Stimulated activated CD8-positive, alpha-beta memory T cell treated with anti-CD3 and anti-CD28 coated beads, Interleukin-12 subunit alpha, Interleukin-12 subunit beta, amount 100 ng/mL, for 4 hours (primary cell): Measurements from ENCODE around the gene IKBKE.
A peak's percentile ranks its signal among the peaks of the same experiment; 100 is the strongest.

Experiments used
- DNase-seq: peaks from one replicate; pipeline ENCODE4 v3.0.0-alpha.2; 2020; ENCODE audit warnings: low read depth

The IKBKE gene

DNA sequence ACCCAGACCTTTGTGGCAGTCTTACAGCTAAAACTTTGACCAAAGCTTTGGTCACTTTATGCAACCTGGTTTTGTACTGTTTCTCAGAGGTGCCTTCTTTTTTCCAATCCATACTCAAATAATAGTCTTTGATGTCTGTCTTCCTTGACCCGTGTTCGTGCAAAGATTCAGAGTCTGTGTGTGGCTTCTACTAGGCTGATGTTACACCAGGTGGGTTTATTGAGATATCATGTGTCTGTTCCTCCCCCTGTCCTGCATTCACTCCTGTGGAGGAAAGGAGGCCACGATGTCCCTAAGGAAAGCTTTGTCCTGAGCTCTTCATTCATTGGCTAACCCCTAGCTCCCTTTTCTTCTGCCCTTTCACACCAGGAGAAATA, 15.0 kb upstream of the IKBKE start:
- no peak for DNase-seq

DNA sequence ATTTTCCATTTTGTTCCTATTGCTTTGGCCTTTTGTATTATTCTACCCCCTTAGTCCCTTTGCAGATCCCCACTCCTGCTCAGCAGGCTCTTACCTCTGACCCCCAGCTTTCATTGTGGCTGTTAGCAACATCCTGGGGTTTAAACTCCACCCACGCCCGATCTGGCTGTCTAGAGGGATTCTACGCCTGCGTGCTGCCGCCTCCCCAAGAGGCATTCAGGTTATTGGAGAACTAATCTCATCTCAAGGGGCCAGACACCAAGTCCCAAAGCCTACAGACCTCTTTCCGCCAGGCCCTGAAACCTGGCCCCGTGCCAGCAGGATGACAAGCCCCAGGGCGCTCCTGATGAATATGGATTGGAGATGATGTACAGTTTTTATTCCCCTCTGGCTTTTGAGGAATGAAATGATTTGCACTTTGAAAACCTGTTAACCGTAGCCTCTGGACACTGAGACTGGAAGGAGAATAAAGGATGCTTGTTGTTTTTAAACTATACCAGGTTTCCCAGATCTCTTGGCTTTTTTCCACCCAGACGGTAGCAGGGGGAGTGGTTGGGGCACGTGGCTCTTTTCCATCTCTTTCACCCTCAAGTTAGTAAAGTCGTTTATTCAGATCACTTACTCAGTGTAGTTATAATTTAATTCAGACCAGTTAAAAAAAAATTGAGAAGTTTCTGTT, 14.5 kb upstream of the IKBKE start:
- DNase-seq: no peak

- no peak for DNase-seq
Measured at GRCh38 chr1:206456577-206457370, 13.5 kb upstream of the IKBKE start.

DNA sequence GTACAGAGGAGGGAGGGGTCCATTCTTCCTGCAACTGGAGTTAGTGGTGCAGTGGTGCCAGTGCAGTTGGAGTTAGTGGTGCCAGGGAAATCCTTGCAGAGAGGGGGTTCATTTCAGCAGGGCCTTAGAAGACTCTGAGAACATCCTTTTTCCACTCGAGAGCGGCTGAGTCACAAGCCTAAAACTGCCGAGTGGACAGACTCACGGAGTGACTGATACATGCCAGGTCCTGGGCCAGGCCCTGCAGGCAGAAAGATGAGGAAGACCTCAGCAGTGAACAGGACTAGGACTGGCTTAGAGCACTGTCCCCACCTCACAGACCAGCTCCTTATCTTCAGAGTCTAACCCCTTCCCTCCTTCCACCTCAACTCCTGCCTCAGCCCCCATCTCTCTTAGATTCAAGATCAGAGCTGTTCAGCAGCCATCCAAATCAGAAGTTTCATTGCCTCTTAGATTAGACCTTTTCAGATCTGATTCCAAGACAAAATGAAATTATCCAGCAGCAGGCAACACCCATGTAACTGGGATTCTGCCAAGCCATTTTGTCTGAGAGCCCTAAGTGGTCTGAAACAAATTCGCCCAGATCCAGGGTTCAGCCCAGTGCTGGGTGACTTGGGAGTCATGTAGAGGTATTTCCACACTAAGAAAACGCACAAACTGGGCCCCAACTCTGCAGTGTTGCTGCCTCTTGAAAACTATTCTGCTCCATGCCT, 12.7 kb upstream of the IKBKE start:
- no peak for DNase-seq

- no peak for DNase-seq
Measured at GRCh38 chr1:206459703-206460102, 10.6 kb upstream of the IKBKE start.

GRCh38 chr1:206460836-206461426, 9.3 kb upstream of the IKBKE start:
- no peak for DNase-seq

DNA sequence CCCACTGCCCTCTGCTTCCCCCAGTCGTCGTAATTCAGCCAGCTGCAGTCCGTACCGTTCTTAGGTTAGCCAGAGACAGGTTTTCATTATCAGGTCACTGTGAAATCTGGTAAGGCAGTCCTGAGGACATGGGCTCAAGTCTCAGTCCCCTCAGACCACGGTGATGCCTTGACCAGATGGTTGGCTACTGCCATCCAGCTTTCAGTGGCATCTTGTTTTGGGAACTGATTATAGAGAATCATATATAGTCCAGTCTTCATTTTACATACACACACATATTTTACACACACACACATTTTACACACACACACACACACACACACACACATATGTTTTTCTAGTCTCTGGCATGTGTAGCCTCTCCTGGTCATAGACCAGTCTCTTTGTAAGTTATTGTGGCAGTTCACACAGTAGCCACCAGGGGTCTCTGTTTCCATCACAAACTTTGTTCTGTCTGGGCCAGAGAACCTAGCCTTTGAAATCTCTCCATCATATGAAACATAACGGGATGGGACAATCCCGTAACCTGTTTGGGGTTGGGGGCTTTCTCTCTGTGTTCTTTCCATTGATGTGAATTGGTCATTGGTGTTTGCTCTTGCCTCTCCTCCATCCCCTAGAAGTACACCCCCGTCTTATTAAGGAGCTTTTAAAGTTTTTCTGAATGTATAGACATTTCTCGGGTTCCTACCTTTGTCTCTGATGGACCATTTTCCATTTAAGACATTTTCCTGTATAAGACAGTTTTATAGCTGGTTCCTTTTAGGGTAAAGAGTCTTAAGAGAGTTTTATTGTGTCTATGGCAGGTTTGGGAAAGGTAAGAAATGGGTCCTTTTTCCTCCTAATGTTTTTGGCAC, 8.4 kb upstream of the IKBKE start:
- peak; percentile 32 for DNase-seq

- DNase-seq: no peak
Measured at GRCh38 chr1:206463137-206463536, 7.1 kb upstream of the IKBKE start.

DNA sequence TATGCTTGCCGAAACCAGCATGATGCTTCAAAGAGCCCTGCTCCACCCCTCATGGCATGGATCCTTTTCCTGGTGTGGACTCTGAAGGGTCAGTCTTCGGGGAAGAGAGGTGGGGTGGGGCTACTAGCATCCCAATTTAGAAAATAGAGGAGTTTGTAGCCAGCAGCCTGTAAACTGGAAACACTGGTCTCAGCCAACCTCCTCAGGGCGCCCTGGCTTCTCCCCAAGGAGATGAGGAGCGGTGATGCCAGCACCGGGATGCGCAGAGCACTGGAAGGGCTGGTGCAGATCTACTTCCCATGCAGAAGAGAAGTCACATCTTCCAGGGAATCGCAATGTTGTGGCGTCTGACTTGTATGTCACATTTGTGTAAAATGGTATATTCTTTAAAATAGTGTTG, 6.4 kb upstream of the IKBKE start:
- DNase-seq: no peak

DNA sequence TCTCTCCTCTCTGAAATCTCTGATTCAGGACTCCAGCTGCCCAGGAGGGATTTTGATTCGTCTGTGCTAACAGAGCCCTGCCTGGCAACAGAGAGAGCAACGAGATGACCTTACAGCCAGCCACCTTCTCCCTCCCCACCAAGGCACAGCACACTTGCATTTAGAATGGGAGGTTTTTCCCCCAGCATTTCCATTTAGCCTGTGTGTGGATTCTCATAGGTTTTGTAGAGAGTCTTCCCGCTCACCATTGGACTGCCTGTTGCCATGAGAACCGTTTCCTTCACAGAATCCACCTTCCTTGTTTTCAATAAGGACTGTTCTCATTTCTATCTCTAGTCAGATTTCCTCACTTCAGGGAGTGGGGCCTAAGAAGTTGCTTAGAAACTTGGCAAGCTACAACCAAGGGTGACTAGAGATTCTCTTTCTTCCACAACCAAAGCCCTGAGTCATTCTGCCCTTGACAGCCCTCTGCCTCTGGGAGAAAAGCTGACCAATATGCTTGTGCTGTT, 5.8 kb upstream of the IKBKE start:
- no peak for DNase-seq

DNA sequence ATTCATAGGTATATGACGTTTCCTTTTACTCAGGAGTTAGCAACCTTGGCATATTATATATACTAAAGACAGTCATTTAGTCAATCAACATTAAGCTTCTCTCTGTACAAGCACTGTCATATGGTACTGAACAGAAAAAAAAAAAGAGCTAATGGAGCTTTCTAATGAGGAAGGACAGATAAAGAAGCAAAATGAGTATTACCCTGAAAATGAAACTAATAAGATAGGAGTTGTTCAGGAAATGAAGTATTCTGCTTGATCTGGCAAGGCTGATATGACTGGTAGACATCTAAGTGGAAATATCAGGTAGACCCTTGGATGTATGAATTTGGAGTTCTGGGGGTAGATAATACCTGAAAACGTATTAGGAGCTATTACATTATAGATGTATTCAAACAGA, 4.3 kb upstream of the IKBKE start:
- no peak for DNase-seq

DNA sequence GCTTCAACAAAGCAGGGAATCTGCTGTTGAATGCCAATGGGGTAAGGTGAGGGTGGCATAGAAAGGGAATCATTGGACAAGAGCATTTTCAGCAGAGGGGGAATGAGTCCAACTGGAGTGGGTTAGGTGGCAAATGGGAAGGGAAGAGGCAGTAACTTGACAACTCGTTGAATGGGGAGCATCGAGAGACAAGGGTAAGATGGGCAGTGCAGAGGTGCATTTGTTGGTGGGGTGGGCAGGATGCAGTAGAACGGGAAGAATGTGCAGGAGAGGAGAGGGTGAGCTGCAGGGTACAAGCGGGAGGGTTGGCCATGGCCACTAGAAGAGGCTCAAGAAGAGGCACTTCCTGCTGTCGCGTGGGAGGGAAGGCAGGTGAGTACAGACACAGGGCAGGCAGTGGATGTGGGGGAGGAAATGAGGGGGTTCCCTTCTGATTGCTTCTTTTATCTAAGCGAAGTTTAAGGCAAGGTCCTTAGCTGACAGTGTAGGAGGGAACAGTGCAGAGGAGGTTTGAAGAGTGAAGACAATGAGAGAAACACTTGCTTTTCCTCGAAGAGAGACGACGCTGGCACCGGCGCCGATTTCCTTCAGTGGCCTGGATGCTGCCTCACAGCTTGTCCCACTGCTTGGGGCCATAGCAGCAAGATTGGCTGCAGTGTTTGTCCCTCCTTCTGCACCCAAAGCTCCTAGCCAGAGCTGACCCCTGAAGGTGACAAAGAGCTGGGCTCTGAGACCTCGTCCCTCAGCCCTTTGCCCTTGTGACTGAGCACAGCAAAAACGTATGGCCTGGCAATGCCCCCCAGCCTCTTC, 3.2 kb upstream of the IKBKE start:
- DNase-seq: no peak

GRCh38 chr1:206467915-206468314, 2.4 kb upstream of the IKBKE start:
- no peak for DNase-seq

GRCh38 chr1:206468571-206468970, 1.7 kb upstream of the IKBKE start:
- DNase-seq: no peak

GRCh38 chr1:206469411-206469932, 804 bp upstream of the IKBKE start:
- no peak for DNase-seq

GRCh38 chr1:206470692-206471414, 577 bp downstream of the IKBKE start:
- peak; percentile 23 for DNase-seq

DNA sequence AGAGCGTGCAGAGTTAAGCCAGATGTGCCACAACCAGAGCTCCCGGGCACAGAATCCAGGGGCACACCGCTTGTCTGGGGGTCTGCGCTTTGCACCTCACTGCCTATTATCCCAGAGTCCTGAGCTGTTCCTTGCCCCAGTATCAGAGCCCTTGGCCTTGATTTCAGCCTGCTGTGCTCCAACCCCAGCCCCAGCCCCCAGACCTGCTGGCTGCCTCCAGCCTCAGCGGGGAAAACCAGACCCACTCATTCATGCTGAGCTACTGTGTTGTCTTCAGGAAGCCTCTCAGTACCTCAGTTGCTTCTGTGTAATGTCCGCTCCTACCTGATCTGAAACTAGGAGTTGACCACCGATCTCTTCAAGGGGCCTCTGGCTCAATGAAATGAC, 1.1 kb downstream of the IKBKE start:
- no peak for DNase-seq

GRCh38 chr1:206472024-206472423, 1.7 kb downstream of the IKBKE start:
- no peak for DNase-seq

DNA sequence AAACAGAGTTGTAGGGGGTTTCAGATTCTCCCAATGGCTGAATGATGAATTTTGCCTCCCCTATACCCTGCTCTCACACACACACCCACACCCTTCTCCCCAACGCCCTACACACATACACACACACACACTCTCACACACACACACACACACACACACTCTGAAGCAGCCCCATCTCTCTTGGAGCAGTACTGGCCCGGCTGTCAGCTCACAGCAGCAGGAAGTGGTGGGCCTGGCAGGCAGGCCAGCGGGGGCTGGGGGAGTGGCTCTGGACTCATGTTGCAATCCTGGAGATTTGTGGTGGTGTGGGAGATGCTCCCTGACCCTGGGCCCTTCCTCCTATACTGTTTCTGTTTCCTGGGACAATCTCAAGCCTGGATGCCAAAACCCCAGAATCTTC, 2.2 kb downstream of the IKBKE start:
- no peak for DNase-seq

- DNase-seq: no peak
Measured at GRCh38 chr1:206472886-206473285, 2.6 kb downstream of the IKBKE start.
